ENCODE data around the gene LMX1B.

DNA sequence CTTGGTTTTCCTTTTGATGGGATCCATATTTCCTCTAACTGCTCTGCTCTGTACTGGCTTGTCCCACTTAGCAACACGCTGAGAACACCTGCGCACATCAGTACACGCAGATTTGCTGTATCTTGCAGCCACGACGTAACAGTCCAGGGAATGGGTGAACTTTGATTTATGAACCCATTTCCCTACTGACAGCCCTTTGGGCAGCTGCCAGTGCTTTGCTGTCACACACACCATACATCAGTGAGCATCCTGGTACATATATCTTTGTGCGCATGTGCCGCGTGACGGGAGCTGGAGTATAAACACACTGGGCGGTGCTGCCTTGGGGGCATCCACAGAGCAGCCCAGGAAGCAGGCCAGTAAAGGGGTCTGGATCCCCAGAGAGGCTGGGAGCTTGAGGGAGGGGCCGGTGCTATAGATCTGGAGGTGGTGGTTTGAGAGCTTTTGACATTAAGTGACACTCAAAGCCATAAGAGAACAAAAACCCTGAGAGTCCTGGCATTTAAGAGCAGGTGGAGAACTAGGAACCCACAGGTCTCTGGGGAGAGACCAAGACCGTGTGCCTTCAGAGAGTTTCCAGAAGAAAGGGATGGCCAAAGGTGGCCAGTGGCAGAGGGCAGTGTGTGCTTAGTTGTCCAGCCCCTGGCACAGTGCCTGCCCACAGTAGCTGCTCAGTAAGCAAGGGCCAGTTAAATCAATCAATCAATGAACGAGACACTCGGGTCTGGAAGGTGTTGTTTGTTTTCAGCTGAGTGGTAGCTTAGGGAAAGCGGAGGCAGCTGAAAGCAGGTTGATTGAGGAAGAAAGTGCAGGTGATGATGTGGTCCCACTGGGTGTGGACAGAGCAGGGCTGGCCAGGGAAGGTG, 53.7 kb downstream of the LMX1B start:
- TF ChIP-seq, protein P1, sequence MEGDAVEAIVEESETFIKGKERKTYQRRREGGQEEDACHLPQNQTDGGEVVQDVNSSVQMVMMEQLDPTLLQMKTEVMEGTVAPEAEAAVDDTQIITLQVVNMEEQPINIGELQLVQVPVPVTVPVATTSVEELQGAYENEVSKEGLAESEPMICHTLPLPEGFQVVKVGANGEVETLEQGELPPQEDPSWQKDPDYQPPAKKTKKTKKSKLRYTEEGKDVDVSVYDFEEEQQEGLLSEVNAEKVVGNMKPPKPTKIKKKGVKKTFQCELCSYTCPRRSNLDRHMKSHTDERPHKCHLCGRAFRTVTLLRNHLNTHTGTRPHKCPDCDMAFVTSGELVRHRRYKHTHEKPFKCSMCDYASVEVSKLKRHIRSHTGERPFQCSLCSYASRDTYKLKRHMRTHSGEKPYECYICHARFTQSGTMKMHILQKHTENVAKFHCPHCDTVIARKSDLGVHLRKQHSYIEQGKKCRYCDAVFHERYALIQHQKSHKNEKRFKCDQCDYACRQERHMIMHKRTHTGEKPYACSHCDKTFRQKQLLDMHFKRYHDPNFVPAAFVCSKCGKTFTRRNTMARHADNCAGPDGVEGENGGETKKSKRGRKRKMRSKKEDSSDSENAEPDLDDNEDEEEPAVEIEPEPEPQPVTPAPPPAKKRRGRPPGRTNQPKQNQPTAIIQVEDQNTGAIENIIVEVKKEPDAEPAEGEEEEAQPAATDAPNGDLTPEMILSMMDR (conservative IDR thresholded peaks at IDR 0.05; ENCODE audit: low read depth, low read length), result no peak
- no peak for TF ChIP-seq EZH2 (IDR thresholded peaks at IDR 0.05; ENCODE audit: low read length, unreplicated experiment)
- TF ChIP-seq EZH2phosphoT487 (IDR thresholded peaks at IDR 0.05; ENCODE audit: borderline replicate concordance, low read length), result no peak
